ENCODE measurements around the gene GLRX3.

GRCh38 chr10:130136226-130137089, at the start of gene GLRX3:
- TF ChIP-seq, protein P1, sequence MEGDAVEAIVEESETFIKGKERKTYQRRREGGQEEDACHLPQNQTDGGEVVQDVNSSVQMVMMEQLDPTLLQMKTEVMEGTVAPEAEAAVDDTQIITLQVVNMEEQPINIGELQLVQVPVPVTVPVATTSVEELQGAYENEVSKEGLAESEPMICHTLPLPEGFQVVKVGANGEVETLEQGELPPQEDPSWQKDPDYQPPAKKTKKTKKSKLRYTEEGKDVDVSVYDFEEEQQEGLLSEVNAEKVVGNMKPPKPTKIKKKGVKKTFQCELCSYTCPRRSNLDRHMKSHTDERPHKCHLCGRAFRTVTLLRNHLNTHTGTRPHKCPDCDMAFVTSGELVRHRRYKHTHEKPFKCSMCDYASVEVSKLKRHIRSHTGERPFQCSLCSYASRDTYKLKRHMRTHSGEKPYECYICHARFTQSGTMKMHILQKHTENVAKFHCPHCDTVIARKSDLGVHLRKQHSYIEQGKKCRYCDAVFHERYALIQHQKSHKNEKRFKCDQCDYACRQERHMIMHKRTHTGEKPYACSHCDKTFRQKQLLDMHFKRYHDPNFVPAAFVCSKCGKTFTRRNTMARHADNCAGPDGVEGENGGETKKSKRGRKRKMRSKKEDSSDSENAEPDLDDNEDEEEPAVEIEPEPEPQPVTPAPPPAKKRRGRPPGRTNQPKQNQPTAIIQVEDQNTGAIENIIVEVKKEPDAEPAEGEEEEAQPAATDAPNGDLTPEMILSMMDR (IDR thresholded peaks at IDR 0.05): no peak
- peak; percentile 14 for TF ChIP-seq POLR2A (IDR thresholded peaks at IDR 0.05)
